Chondrocyte (in vitro differentiated cells): Measurements from ENCODE around the gene GNPAT. TPM values are rescaled to one million over a fixed set of nuclear protein-coding genes. Genes with fewer than 3 reads are reported as not detected.
A peak's percentile ranks its signal among the peaks of the same experiment; 100 is the strongest.

Source experiments
- DNase-seq: peaks from one replicate; pipeline ENCODE4 v3.0.0; 2021; ENCODE audit warnings: mixed read lengths, low spot score
- H3K27ac Mint-ChIP-seq: one replicate; pipeline ENCODE4 v1.8.0; 2021; ENCODE audit warnings: mild to moderate bottlenecking, moderate library complexity, mixed read lengths; ENCODE audit not compliant: unreplicated experiment
- H3K27me3 Mint-ChIP-seq: 2 replicates; pipeline ENCODE4 v1.8.0; 2021; ENCODE audit warnings: low read depth, mixed read lengths
- H3K36me3 Mint-ChIP-seq: 2 replicates; pipeline ENCODE4 v1.8.0; 2021; ENCODE audit warnings: low read depth, mixed read lengths
- H3K4me1 Mint-ChIP-seq: 2 replicates; pipeline ENCODE4 v1.8.0; 2021; ENCODE audit warnings: low read depth, mild to moderate bottlenecking, mixed read lengths
- H3K4me3 Mint-ChIP-seq: one replicate; pipeline ENCODE4 v1.8.0; 2021; ENCODE audit warnings: mild to moderate bottlenecking, moderate library complexity, mixed read lengths; ENCODE audit not compliant: unreplicated experiment
- H3K9me3 Mint-ChIP-seq: 2 replicates; pipeline ENCODE4 v1.8.0; 2021; ENCODE audit warnings: low read depth, mixed read lengths
- CTCF ChIP-seq: fragments of 200-600 bp; sonication (generic); IDR thresholded peaks from 2 replicates; pipeline ENCODE4 v1.5.0; 2021; ENCODE audit warnings: antibody characterized with exemption, mild to moderate bottlenecking, moderate library complexity
- total RNA-seq: library from RNA; stranded (reverse); gene quantifications from 3 replicates; pipeline ENCODE4 v1.2.1, GENCODE V29; 2021

Gene GNPAT
- total RNA-seq, 1 donor from 2014 or later: 37.9 TPM

DNA sequence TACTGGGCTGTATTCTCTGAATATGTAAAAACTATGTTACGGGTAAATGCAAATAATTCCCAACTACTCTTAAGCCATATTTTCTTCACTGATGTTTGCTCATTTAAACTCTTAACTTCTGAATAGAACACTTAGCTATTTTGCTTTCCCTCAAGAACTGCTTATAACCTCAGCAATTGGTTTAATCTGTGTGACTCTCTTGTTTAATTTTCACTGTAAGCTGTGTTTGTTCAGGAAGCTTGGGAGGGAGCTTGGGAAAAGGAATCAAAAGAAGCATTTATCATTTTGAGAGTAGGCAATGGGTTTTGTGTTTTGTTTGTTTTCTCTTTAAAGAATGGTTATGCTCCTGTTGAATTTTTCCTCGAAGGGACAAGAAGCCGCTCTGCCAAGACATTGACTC is 24.4 kb downstream of the GNPAT start:
- H3K4me1 Mint-ChIP-seq: no peaks in the 10 kb centered on the region
- no peak overlapping the region for H3K4me3 Mint-ChIP-seq
- H3K27me3 Mint-ChIP-seq: no peaks in the 10 kb centered on the region
- TF ChIP-seq CTCF: no peak
- no peaks in the 10 kb centered on the region for H3K9me3 Mint-ChIP-seq
- no peak overlapping the region for H3K27ac Mint-ChIP-seq
- peaks cover 56% of the 10 kb centered on the region for H3K36me3 Mint-ChIP-seq
- DNase-seq: no peak

DNA sequence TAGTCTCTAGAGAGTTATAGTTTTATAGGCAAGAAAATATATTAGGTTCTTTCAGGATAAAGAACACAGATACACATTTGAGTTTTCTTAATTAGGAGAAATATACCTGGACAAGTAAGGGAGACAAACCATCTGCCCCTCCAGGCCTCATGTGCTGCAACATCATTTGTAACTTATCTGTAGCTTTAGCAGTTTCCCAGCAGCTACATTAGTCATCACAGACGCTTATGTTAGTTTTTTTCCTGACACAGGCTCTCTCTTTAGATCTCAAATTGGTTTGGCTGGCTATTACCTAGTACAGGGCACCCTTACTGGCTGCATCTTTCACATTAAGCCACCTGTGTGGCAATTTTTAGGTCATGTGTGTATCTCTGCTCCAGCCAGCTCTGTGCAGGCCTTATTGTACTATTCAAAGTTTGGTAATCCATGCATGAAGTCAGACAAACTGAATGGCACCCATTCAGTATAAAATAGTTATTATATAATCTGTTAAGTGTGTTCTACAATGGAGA is 25.9 kb downstream of the GNPAT start:
- Mint-ChIP-seq H3K9me3 (no peaks in the 10 kb centered on the region), H3K4me3 (no peak overlapping the region), H3K4me1 (no peaks in the 10 kb centered on the region), H3K27ac (no peak overlapping the region), H3K36me3 (peaks cover 60% of the 10 kb centered on the region), H3K27me3 (no peaks in the 10 kb centered on the region)
- no peak for TF ChIP-seq CTCF
- DNase-seq: no peak

- Mint-ChIP-seq H3K27ac (no peak overlapping the region), H3K4me3 (no peak overlapping the region), H3K9me3 (no peaks in the 10 kb centered on the region), H3K4me1 (peaks cover 12% of the 10 kb centered on the region), H3K36me3 (peaks cover 57% of the 10 kb centered on the region), H3K27me3 (no peaks in the 10 kb centered on the region)
- DNase-seq: no peak
- no peak for TF ChIP-seq CTCF
Observed at GRCh38 chr1:231272173-231272572, 31.2 kb downstream of the GNPAT start.

DNA sequence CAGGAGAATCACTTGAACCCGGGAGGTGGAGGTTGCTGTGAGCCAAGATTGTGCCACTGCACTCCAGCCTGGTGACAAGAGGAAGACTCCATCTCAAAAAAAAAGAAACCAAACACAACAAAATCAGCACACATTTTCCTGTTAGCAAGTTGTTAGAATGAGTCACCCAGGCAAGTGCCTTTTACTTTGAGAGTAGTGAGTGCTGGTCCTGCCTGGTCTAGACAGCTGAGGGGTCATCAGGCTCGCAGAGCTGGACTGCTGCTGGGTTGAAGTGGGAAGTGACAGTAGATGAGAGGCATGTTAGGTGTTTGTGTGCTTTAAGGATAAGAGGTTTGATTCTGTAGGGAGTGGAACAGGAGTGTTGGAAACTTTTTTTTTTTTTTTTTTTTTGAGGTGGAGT is 31.9 kb downstream of the GNPAT start:
- Mint-ChIP-seq H3K27ac (peak overlapping the region; percentile 88), H3K4me3 (no peak overlapping the region)

DNA sequence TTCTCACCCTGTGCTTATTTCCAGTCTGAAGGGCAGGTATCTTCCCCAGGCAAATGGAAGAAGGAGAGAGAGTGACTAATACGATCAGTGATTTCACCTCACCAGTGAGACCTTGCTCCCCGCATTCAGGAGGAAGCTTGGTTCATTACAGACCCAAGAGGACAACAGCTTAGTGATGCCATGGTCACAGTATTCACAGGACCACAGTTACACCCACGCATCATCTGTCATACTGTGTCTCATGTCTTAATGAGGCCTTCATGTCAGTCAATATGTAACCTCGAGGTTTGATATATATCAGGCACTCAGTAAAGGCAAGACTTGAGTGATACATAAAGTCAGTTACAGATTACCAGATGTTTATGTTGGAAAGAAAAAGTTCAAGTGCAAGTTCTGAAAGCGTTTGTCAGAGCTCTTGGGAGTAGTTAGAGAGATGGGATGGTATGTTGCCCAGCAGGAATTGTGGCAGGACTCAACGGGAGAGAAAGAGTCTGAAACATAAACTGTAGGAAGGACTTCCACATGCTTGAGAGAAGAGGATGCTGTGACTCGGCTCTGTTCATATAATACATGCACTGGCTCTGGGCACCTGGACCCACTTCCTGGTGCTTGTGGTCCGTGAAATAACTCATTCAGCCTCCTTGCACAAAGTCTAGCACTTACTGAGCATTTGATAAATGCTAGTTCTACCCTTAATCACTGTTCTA is 33.3 kb downstream of the GNPAT start:
- H3K4me1 Mint-ChIP-seq: peaks cover 23% of the 10 kb centered on the region
- no peaks in the 10 kb centered on the region for H3K9me3 Mint-ChIP-seq
- no peak for TF ChIP-seq CTCF
- H3K4me3 Mint-ChIP-seq: no peak overlapping the region
- H3K27me3 Mint-ChIP-seq: no peaks in the 10 kb centered on the region
- no peak for DNase-seq
- H3K27ac Mint-ChIP-seq: no peak overlapping the region
- H3K36me3 Mint-ChIP-seq: peaks cover 49% of the 10 kb centered on the region

More for the DNA sequence above, 31.9 kb downstream of the GNPAT start:
- no peaks in the 10 kb centered on the region for H3K27me3 Mint-ChIP-seq
- no peak for DNase-seq
- H3K36me3 Mint-ChIP-seq: peaks cover 54% of the 10 kb centered on the region
- H3K4me1 Mint-ChIP-seq: peaks cover 12% of the 10 kb centered on the region
- H3K9me3 Mint-ChIP-seq: no peaks in the 10 kb centered on the region
- no peak for TF ChIP-seq CTCF
